ENCODE results near the gene FABP2. TPM values are rescaled to one million over a fixed set of nuclear protein-coding genes. Genes with fewer than 3 reads are reported as not detected.

The FABP2 gene
- total and polyA plus RNA-seq, 2 experiments from 2014 or later: not detected

- TF ChIP-seq REST (IDR thresholded peaks at IDR 0.05; ENCODE audit: unreplicated experiment) (no peak), CTCF (conservative IDR thresholded peaks at IDR 0.05; ENCODE audit: low read depth in 2 of 2) (no peak)
Observed at GRCh38 chr4:119315036-119315435, 6.9 kb downstream of the FABP2 start (continued).

- peak; percentile 83 for DNase-seq (ENCODE audit: low spot score)
- H3K79me2 ChIP-seq (replicated peaks; ENCODE audit: insufficient read depth): no peaks in the 10 kb centered on the region
- no peaks in the 10 kb centered on the region for H3K36me3 ChIP-seq (ENCODE audit: insufficient read depth)
- H3K9me3 Mint-ChIP-seq: no peaks in the 10 kb centered on the region
- H3K4me1 Mint-ChIP-seq: peaks cover 10% of the 10 kb centered on the region
- no peaks in the 10 kb centered on the region for H3K27me3 ChIP-seq (ENCODE audit: insufficient read depth)
- ATAC-seq: peak; percentile 96
- H3K36me3 Mint-ChIP-seq (ENCODE audit: low read depth): no peaks in the 10 kb centered on the region
- no peak for TF ChIP-seq EZH2 (IDR thresholded peaks at IDR 0.05; ENCODE audit: low read depth, unreplicated experiment)
- peak; percentile 77 to 78 for TF ChIP-seq CTCF (conservative IDR thresholded peaks at IDR 0.05; ENCODE audit: low read depth in 2 of 2)
- H3K9me2 ChIP-seq (ENCODE audit: insufficient read depth): no peaks in the 10 kb centered on the region
- H3K27ac ChIP-seq (ENCODE audit: low read depth): no peak overlapping the region
- H3K4me3 Mint-ChIP-seq: no peak overlapping the region
- peak overlapping the region; percentile 41; the same call in 1 of the 2 replicates for H3K4me2 ChIP-seq
- no peaks in the 10 kb centered on the region for H3F3A ChIP-seq (replicated peaks; ENCODE audit: low read depth)
- H4K20me1 ChIP-seq (replicated peaks; ENCODE audit: insufficient read depth): no peaks in the 10 kb centered on the region
- no peaks in the 10 kb centered on the region for H3K27me3 Mint-ChIP-seq (ENCODE audit: insufficient read depth, low read depth, poor library complexity)
- H3K4me1 ChIP-seq (ENCODE audit: insufficient read depth): 0 out of 2 replicates have a peak, but pooled peaks cover 5% of the 10 kb centered on the region
- no peak overlapping the region for H3K4me3 ChIP-seq
- H3K27ac Mint-ChIP-seq: no peak overlapping the region
- no peak overlapping the region for H2AFZ ChIP-seq
Observed at GRCh38 chr4:119314356-119314755, 7.6 kb downstream of the FABP2 start.

- Histone ChIP-seq H3K4me2 (no peak overlapping the region), H3K27ac (ENCODE audit: low read depth) (no peak overlapping the region), H3K9me2 (ENCODE audit: insufficient read depth) (no peaks in the 10 kb centered on the region), H3K27me3 (ENCODE audit: insufficient read depth) (no peaks in the 10 kb centered on the region), H3K4me3 (no peak overlapping the region), H3F3A (replicated peaks; ENCODE audit: low read depth) (no peaks in the 10 kb centered on the region), H4K20me1 (replicated peaks; ENCODE audit: insufficient read depth) (no peaks in the 10 kb centered on the region), H3K4me1 (ENCODE audit: insufficient read depth) (0 out of 2 replicates have a peak, but pooled peaks cover 5% of the 10 kb centered on the region), H2AFZ (no peak overlapping the region), H3K36me3 (ENCODE audit: insufficient read depth) (no peaks in the 10 kb centered on the region), H3K79me2 (replicated peaks; ENCODE audit: insufficient read depth) (no peaks in the 10 kb centered on the region)
- no peak overlapping the region for H3K27ac Mint-ChIP-seq
- no peak overlapping the region for H3K4me3 Mint-ChIP-seq
- no peaks in the 10 kb centered on the region for H3K9me3 Mint-ChIP-seq
- DNase-seq (ENCODE audit: low spot score) (no peak), ATAC-seq (no peak)
- H3K27me3 Mint-ChIP-seq (ENCODE audit: insufficient read depth, low read depth, poor library complexity): no peaks in the 10 kb centered on the region
- H3K4me1 Mint-ChIP-seq: peaks cover 10% of the 10 kb centered on the region
- no peaks in the 10 kb centered on the region for H3K36me3 Mint-ChIP-seq (ENCODE audit: low read depth)
- TF ChIP-seq NANOG (IDR thresholded peaks at IDR 0.05; ENCODE audit: borderline replicate concordance) (no peak), REST (IDR thresholded peaks at IDR 0.05; ENCODE audit: unreplicated experiment) (no peak), ZNF331 (CRISPR knock-in tag; IDR thresholded peaks at IDR 0.05; ENCODE audit: low read depth) (no peak), EZH2phosphoT487 (IDR thresholded peaks at IDR 0.05; ENCODE audit: unreplicated experiment) (no peak), POLR2AphosphoS5 (IDR thresholded peaks at IDR 0.05; ENCODE audit: low read depth) (no peak), JUNB (IDR thresholded peaks at IDR 0.05; ENCODE audit: unreplicated experiment) (no peak), ETS1 (IDR thresholded peaks at IDR 0.05) (no peak), EZH2 (IDR thresholded peaks at IDR 0.05; ENCODE audit: low read depth, unreplicated experiment) (no peak)
Observed at GRCh38 chr4:119313237-119313636, 8.7 kb downstream of the FABP2 start.
